ENCODE measurements around the gene PGLYRP2. TPM values are rescaled to one million over a fixed set of nuclear protein-coding genes. Genes with fewer than 3 reads are reported as not detected.
A peak's percentile ranks its signal among the peaks of the same experiment; 100 is the strongest.

PGLYRP2 gene
- total RNA-seq, 1 donor from 2014 or later: not detected

- Mint-ChIP-seq H3K27ac (ENCODE audit: unreplicated experiment) (no peak overlapping the region), H3K4me3 (ENCODE audit: unreplicated experiment) (no peak overlapping the region), H3K9me3 (ENCODE audit: unreplicated experiment) (no peaks in the 10 kb centered on the region), H3K27me3 (ENCODE audit: unreplicated experiment) (no peaks in the 10 kb centered on the region), H3K4me1 (ENCODE audit: unreplicated experiment) (peaks cover 19% of the 10 kb centered on the region), H3K36me3 (ENCODE audit: unreplicated experiment) (peaks cover 24% of the 10 kb centered on the region)
- no peak for TF ChIP-seq CTCF (IDR thresholded peaks at IDR 0.05)
- DNase-seq (ENCODE audit: extremely low spot score, unreplicated experiment): no peak
These were observed 51.3 kb downstream of the PGLYRP2 start for GRCh38 chr19:15427991-15428471.

GRCh38 chr19:15427350-15427700 is 52.0 kb downstream of the PGLYRP2 start:
- no peaks in the 10 kb centered on the region for H3K27me3 Mint-ChIP-seq (ENCODE audit: unreplicated experiment)
- H3K27ac Mint-ChIP-seq (ENCODE audit: unreplicated experiment): peak overlapping the region; percentile 44
- no peak for DNase-seq (ENCODE audit: extremely low spot score, unreplicated experiment)
- H3K9me3 Mint-ChIP-seq (ENCODE audit: unreplicated experiment): no peaks in the 10 kb centered on the region
- H3K4me3 Mint-ChIP-seq (ENCODE audit: unreplicated experiment): no peak overlapping the region
- peaks cover 18% of the 10 kb centered on the region for H3K4me1 Mint-ChIP-seq (ENCODE audit: unreplicated experiment)
- no peak for TF ChIP-seq CTCF (IDR thresholded peaks at IDR 0.05)
- H3K36me3 Mint-ChIP-seq (ENCODE audit: unreplicated experiment): peaks cover 30% of the 10 kb centered on the region

- Mint-ChIP-seq H3K4me3 (ENCODE audit: unreplicated experiment) (no peak overlapping the region), H3K27me3 (ENCODE audit: unreplicated experiment) (no peaks in the 10 kb centered on the region), H3K27ac (ENCODE audit: unreplicated experiment) (no peak overlapping the region), H3K36me3 (ENCODE audit: unreplicated experiment) (peaks cover 34% of the 10 kb centered on the region), H3K4me1 (ENCODE audit: unreplicated experiment) (peaks cover 15% of the 10 kb centered on the region), H3K9me3 (ENCODE audit: unreplicated experiment) (no peaks in the 10 kb centered on the region)
- no peak for DNase-seq (ENCODE audit: extremely low spot score, unreplicated experiment)
- TF ChIP-seq CTCF (IDR thresholded peaks at IDR 0.05): no peak
These were observed 52.6 kb downstream of the PGLYRP2 start for GRCh38 chr19:15426485-15427349.

GRCh38 chr19:15425321-15425950 is 53.9 kb downstream of the PGLYRP2 start:
- no peak for DNase-seq (ENCODE audit: extremely low spot score, unreplicated experiment)
- H3K27me3 Mint-ChIP-seq (ENCODE audit: unreplicated experiment): no peaks in the 10 kb centered on the region
- peaks cover 32% of the 10 kb centered on the region for H3K36me3 Mint-ChIP-seq (ENCODE audit: unreplicated experiment)
- H3K9me3 Mint-ChIP-seq (ENCODE audit: unreplicated experiment): no peaks in the 10 kb centered on the region
- no peak overlapping the region for H3K4me3 Mint-ChIP-seq (ENCODE audit: unreplicated experiment)
- no peak overlapping the region for H3K27ac Mint-ChIP-seq (ENCODE audit: unreplicated experiment)
- peaks cover 3% of the 10 kb centered on the region for H3K4me1 Mint-ChIP-seq (ENCODE audit: unreplicated experiment)
- TF ChIP-seq CTCF (IDR thresholded peaks at IDR 0.05): no peak

- no peak for TF ChIP-seq CTCF (IDR thresholded peaks at IDR 0.05)
- DNase-seq (ENCODE audit: extremely low spot score, unreplicated experiment): no peak
- peaks cover 3% of the 10 kb centered on the region for H3K4me1 Mint-ChIP-seq (ENCODE audit: unreplicated experiment)
- no peak overlapping the region for H3K27ac Mint-ChIP-seq (ENCODE audit: unreplicated experiment)
- no peak overlapping the region for H3K4me3 Mint-ChIP-seq (ENCODE audit: unreplicated experiment)
- peaks cover 32% of the 10 kb centered on the region for H3K36me3 Mint-ChIP-seq (ENCODE audit: unreplicated experiment)
- H3K27me3 Mint-ChIP-seq (ENCODE audit: unreplicated experiment): no peaks in the 10 kb centered on the region
- no peaks in the 10 kb centered on the region for H3K9me3 Mint-ChIP-seq (ENCODE audit: unreplicated experiment)
These were observed 54.5 kb downstream of the PGLYRP2 start for GRCh38 chr19:15424692-15425272.

All from osteocyte (in vitro differentiated cells).